Vagina (tissue), 2 donors: ENCODE measurements around the gene IRS2.

ENCODE experiments used
- CTCF ChIP-seq, 3 experiments: fragments of 450-650 bp in 2 of 3; fragments of 200-600 bp in 1 of 3; sonication (generic) in 1 of 3; IDR thresholded peaks; one replicate each; pipeline ENCODE4 v1.5.1; 2017 to 2019; ENCODE audit warnings: antibody characterized with exemption in 3 of 3, mild to moderate bottlenecking in 2 of 3, moderate library complexity in 2 of 3
- POLR2A ChIP-seq, 2 donors: fragments of 450-650 bp; IDR thresholded peaks; one replicate each; pipeline ENCODE4 v1.6.1; 2017; ENCODE audit warnings: antibody characterized with exemption in 2 of 2, mild to moderate bottlenecking in 2 of 2, moderate library complexity in 2 of 2
- POLR2AphosphoS5 ChIP-seq, 2 donors: sonication (generic); formaldehyde crosslinking; IDR thresholded peaks; one replicate each; pipeline ENCODE4 v1.9.0; 2017; ENCODE audit warnings: antibody characterized with exemption in 2 of 2, mild to moderate bottlenecking in 2 of 2, low read depth in 1 of 2; ENCODE audit not compliant: insufficient read depth in 1 of 2

GRCh38 chr13:109833071-109833470, 46.7 kb upstream of the IRS2 start:
- TF ChIP-seq CTCF (IDR thresholded peaks at IDR 0.05) (no peak), POLR2A (IDR thresholded peaks at IDR 0.05) (no peak), POLR2AphosphoS5 (IDR thresholded peaks at IDR 0.05; ENCODE audit: insufficient read depth in 1 of 2, low read depth in 1 of 2) (no peak)
